NCI-H345 (cell line): Measurements from ENCODE around the gene ADPRHL1.
"Not testable (repeated sequence)": the region's sequence is repeated elsewhere in the genome, so short reads cannot be mapped to it uniquely, and the experiment has no call there.

Experiments
- DNase-seq: peaks from one replicate; lab custom pipeline; 2025; lab: John Stamatoyannopoulos, UW

ADPRHL1 gene

DNA sequence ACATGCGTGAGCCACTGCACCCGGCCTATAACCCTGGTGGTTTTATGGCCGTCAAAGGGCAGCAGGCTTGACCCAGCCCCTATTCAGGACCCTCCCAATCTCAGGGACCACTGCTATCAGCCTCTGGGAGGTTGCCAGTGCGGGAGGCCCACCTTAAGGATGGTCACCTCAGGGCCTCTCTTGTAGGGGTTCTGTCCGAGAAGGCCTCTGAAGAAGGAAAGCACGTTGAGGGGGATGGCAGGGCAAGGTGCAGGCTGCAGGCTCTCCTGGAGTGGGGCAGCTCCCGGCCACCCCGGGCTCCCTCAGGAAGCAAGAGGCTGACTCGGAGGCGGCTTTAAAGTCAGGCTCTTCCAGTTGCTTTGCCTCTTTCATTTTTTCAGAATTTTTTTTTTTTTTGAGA, 83.4 kb downstream of the ADPRHL1 start:
- no peak for DNase-seq

DNA sequence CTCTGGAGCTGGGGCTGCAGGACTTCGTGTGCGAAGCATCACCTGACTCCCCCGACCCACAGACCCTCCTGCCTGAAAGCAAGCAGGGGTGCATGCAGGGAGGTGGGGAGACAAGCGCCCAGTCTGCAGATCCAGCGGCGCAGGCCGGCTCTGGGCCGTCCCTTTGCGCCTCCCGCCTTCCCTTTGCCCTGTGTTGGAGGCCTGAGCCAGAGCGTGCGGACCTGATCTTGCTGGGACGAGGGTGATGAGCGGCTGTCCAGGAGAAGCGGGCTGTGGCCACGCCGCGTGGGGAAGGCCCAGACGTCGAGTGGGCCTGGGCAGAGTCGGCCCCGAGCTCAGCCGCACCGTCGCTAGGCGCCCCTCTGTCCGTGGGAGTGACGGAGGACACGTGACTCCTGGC, 84.1 kb downstream of the ADPRHL1 start:
- no peak for DNase-seq

DNA sequence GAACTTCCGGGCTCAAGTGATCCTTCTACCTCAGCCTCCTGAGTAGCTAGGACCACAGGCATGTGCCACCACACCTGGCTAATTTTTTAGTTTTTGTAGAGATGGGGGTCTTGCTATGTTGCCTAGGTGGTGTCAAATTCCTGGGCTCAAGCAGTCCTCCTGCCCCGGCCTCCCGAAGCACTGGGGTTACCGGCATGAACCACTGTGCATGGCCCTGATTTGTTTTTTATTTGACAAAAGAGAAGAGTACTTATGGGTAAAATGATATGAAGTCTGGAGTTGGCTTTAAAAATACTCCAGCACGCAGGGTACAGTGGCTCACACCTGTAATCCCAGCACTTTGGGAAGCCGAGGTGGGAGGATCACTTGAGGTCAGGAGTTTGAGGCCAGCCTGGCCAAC, 84.9 kb downstream of the ADPRHL1 start:
- not testable (repeated sequence) for DNase-seq

DNA sequence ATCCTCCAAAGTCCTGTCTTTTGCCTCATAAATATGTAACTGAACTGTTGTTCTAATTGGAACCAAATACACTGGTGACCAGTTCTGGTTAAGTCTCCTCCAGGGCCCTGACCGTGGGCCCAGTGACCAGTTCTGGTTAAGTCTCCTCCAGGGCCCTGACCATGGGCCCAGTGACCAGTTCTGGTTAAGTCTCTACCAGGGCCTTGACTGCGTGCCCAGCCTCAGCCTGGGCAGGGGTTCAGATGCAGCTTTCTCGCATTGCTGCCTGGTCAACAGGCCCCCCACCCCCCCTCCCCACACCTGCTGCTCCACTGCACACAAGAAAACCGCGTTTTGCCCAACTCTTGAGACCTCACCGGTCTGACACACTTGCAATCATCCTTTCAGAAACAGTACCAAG, 85.5 kb downstream of the ADPRHL1 start:
- DNase-seq, result no peak

DNA sequence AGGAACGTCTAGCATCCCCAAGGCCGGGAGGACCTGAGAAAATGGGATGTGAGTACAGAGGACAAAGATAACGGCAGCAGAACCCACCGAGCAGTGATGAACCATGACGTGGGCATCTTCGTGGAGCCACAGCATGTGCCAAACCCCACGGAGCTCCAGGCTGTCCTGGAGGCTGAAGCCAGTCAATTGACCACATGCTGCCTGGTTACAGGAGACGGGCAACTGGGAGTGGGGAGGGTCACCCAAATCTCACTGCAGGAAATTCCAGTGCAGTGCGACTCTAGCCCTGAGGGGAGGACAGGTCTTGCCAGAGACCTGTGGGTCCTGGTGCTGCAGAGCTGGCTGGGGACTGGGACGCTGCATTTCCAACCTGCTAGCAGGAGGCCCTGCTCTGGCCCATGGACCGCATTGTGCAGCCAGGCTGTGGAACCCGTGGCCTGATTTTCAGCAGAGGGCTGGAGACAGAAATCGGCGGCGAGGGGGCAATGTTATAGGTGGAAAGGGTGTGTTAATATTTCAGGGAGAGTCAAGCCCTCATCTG, 86.2 kb downstream of the ADPRHL1 start:
- DNase-seq, result no peak

DNA sequence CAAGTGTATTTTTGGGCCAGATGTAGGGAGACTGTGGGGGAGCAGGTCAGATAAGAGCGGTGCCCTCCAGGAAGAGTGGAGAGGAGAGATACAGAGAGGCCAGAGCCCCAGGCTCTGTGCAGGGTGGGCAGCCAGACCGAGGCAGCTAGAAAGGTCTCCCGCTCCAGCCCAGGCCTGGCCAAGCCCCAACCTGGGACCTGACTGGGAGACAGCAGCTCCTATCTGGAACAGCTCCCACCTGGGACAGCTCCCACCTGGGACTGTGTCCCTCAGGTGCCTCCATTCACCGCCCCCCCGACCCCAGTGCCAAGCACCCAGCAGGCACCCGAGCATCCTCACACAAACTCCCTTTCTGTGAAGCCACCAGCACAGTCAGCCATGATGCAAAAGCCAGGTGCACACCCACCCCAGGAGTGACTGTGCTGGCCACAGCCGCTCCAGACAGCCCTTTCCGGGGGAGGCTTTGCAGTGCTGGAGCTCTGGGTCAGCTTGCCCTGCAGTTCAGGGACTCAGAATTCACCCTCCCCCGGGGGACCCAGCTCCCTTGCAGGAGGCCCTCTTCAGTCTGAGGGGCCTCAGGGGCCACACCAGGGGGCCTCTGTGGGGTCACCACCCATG, 87.2 kb downstream of the ADPRHL1 start:
- DNase-seq, result no peak

DNA sequence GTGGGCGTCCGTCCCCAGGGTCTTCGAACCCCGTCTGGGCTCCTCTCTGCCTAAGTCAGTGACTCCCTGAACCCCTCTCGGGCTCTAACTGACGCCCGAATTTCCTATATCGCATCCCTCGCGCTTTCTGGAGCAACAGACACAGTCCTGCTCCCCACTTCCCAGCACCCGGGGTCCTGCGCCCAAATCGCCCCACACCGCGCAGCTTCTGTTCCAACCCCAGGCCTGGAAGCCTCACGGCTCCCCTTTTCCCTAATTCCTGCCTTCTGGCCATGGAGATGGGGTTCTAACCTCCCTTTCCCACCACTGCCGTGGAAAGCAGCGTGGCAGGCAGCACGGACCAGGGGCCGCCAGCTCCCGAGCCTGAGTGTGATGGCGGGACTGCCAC, 87.7 kb downstream of the ADPRHL1 start:
- no peak for DNase-seq

DNA sequence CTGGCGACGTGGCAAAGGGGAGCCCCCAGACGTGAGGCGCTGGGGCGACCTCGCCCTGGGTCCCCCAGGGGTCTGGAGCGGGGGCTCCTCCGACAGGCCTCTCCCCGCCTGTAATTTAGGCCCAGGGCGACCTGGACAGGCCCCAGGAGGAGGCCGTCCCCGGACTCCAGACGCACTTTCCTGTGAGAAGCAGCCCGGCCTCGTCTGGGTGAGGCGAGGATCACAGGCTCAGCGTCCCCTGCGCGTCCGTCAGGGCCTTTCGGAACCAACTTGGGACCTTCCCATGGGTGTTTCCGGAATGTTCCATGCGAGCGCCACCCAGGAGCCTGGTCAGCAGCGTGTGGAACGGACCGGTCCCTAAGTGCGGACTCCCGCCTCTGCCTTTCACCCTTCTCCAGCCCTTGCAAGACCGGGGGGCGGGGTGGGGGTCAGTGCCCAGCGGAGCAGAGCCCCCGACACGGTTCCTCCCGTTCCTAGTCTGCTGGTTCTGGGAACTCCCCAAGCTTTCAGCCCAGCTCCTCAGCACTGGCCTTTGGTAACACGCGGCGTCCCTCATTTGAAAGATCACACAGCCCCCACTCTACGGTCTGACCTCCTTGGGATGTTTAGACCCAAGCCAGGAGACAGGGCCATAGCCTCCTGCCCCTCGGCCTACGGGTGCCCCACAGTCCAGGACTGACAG, 88.2 kb downstream of the ADPRHL1 start:
- DNase-seq, result no peak

DNA sequence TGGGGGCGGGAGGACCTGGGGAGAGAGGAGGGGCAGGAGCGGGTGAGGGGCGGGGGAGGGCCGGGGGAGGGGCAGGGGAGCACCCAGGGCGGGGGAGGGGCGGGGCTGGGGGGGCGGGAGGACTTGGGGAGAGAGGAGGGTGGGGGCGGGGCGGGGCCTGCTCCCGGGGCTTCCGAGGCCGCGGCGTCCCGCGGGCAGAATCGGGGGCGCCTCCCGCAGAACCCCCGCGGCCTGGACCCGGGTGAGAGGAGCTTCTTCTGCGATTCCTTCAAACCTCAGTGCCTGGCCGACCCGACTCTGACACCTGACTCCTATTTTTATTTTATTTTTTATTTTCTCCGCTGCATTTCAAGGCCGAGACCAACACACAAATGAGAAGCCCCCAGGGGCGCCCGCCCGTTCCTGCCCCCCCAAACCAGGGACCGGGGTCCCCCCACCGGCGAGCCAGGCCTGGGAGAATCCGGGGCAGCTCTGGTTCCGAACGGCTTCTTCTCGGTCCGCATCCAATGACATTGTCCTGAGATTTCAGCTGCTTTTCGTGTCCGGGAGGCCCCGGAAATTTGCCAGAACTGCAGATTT, 88.9 kb downstream of the ADPRHL1 start:
- DNase-seq, result no peak

DNA sequence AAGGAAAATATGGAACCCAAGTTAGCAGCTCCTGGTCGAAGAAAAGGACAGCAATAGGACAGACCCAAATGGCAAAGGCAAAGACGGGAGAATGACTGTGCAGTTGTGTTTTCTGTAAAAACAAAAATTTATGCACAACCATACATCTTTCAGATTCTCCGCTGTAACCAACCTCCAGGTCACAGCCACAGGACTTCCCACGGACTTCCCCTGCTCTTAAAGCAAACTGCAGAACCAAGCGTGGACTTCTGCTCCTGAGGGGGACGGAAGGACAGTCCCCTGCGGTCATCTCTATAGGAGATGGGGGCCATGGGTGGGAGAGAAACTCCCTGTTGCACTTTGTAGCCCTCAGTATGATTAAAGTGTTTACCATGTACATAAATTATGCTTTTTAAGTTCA, 91.9 kb downstream of the ADPRHL1 start:
- DNase-seq, result no peak

DNA sequence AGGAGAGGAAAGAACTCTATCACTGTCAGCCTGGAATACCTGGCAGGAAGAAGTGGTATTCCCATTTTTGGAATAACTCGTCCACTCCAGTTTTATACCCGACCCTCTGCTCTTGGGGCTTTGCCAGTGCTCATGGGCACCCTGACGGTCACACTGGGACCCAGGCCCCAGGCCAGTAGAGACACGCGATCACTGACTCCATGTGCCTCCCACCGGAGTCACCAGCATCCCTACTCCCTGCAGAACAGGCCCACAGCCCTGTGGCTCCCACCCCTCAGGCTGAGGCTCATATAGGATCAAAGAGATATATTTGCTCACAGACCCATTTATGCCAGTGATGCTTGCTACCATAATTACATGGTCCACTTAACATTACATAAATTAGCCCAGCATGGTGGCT, 92.8 kb downstream of the ADPRHL1 start:
- DNase-seq, result no peak

DNA sequence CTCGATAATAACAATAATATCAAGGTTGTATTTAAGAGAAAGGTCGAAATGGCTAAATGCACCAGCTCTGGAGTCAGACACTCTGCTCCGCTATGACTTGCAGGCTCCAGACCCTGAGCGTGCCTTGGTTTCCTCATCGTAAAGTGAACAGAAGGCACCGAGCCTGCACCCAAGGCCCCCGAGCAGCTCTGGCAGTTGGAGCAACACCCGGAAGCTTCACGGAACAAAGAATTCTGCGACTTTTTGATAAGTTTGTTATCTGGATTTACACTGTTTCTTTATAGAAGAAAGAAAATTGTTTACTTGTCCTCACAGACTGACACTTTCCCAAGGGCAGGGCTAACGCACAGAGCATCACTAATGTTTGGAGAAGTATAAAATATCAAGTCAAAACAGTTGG, 93.7 kb downstream of the ADPRHL1 start:
- no peak for DNase-seq

DNA sequence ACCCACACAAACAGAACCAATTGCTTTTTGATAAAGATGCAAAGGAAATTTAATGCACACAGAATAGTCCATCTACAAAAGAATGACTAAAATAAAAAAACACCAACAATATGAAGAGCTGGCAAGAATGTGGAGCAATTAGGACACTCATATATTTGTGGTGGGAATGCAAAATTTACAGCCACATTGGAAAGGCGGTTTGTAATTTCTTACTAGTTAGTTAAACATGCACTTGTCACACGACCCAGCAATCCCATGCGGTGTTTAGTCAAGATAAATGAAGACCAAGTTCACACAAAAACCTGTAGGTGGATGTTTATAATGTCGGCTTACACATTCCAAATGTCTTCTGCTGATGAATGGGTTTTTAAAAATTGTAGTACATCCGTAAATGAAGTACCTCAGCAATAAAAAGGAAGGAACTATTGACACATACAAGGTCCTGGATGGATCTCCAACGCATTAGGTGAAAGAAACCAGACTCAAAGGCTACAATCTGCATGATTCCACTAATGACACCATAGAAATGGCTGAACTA, 94.6 kb downstream of the ADPRHL1 start:
- DNase-seq, result no peak

DNA sequence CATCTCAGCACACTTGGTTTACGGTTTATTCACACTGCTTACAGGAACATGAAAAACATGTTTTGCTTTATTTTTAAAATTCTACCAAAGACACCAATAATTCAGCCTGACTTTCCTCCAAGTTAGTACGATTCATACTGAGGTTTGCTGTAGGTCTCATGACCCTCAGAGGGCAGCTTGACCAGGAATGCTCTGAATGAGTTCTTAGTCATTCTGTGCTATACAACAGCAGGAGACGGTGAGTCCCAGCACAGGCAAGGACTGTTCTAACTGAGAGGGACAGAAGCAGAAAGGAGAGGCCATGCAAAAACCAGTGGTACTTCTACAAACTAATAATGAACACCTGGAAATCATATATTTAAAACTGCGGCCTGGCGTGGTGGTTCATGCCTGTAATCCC, 95.8 kb downstream of the ADPRHL1 start:
- no peak for DNase-seq

DNA sequence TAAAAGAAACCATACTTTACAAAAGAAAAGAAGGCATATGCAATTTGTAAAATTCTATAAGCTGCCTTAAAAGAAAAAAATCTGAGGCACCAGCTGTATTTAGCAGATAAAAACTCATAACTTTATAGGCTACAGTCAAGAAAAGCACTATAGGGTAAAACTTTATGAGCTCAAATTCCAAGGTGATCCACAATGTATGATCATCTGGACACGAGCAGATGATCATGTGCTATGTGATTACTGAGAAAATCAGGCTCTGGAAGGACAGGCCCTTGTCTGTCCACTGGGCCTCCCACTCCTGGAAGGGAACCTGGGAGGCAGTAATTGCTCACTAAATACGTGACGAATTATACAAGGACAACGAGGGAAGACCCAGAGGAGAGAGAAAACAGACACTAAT, 96.7 kb downstream of the ADPRHL1 start:
- DNase-seq, result no peak

DNA sequence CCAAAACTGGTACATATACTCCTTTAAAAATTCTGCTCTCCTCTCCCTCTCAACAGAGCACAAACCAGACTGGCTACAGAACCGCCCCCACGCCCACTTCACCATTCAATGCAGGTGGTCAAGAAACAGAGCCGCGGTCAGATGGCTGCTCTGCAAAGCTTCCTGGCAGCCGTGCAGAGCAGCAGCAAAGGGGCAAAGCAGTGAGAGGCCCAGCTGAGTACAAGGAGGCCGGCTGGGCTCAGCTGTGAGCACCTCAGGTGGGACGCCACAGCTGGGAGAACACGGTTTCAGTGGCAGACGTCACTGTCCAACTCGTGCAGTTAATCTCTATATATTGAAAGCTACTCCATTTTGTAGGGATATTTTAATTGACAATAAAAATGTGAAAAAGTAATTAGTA, 97.7 kb downstream of the ADPRHL1 start:
- no peak for DNase-seq

DNA sequence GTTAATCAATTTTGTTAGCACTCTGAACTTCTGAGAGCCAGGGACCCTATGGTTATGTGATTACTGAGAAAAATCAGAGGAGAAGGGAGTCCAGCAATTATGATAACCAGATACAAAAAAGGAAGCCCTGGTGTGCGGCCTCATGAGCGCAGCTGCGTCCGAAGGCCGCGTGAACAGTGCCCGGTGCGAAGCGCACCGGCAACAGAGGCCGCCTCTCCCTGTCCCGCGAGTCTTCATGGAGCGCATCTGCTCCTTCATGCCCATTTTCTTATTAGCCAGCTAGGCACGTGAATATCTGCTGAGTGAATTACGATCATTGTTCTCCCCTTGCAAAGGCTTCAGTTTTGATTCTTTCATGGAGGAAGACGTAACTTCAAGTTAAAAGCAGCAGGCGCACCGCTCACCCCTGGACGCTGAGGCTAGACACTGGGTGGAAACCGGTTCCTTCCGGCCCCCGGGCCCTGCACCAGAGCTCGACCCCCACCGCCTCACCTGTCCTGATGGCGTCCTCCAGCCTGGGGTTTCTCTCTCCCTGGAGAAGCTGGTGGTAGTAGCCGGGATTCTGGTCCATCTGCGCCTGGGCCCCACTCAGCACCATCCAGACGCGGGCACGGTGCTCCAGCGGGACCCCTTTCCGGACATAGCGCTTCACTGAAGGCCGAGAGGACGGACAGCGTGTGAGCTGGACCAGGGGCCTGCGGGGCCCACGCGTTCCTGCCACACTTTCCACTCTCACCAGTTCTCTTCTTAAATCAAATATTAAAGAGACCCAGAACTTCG, 98.3 kb downstream of the ADPRHL1 start:
- DNase-seq, result no peak

DNA sequence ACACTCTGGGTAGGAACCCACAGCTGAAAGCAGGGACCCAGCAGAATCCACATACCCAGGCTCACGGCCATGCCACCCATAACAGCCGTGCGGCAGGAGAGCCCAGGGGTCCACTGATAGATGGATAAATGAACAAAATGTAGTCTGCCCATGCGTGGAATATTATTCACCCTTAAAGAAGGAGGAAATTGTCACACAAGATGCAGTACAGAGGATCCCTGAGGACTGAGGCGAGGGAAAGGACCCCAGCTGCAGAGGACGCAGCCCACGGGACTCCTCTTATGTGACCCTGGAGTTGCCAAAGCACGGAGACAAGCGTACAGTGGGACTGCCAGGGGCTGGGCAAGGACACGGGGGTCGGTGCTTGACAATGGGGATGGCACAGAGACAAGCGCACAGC, 100.0 kb downstream of the ADPRHL1 start:
- DNase-seq, result no peak

DNA sequence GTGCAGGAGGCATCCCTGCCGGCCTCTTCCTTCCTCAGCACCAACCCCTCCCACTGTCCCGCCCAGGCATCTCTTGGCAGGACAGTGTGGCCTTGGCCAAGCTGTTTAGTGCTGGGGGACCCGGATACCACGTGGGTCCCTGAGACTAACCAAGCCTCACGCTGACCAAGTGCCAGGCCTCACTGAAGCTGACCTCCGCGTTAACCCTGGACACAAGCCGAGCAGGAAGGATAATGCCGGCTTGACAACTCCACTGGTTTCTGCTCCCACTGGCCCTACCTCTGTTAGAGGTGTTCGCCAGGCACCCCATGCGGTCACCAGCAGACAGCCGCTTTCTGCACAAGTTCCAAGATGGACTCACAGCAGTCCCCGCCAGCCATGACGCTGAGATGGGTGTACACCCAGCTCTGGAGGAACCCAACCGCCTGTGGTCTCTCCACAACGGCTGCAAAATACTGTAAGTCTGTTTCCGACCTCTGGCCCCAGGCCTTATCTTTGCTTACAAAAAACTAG, 101.7 kb downstream of the ADPRHL1 start:
- DNase-seq, result no peak

DNA sequence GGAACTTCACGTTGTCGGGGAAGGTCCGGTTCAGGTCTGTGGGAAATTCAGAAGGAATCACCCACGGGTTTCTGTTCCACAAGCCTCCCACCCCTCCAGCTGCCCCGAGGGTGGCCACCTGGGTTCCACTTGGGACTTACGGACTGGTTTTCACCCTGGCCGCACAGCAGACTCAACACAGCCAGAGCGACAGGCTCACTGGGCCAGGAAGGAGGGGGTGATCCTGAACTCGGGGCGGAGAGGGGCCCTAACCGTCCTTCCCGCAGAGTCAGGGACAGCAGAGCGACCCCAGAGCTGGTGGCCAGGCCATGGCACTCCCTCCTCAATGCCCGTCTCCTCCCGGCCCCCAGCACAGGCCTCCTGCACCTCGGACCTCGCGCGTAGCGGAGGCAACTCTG, 102.4 kb downstream of the ADPRHL1 start:
- no peak for DNase-seq

DNA sequence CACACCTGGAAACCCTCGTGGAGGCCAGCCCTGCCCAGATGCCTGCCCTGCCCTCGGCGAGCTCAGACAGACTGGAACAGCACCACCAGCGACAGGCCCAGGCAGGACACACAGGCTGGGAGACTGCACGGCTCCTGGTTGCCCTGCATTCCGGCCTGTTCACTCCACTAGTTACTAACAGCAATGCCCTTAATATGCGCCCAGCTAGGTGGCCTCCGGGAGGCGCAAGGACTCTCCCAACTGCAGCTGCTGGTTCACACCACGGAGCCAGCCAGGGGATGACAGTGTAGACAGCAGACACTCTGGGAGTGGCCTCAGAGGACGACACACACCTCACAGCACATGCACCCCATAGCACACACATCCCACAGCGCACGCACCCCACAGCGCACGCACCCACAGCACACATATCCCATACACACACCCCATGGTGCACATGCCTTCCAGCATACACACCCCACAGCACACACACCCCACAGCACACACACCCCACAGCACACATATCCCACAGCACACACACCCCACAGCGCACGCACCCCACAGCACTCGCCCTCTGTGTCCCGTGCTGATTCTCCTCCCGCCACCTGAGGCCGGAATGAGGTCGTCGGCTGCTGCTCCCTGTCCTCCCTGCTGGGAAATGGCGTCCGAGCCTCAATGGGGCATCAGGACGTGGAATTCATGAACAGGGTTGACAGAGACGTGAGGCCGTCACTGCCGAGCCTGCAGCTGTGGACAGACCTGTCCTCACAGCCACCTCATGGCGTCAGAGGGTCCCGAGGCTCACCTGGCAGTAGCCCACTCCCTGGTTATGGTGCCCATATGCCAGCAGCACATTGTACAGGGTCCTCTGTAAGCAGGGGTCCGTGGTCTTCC, 103.0 kb downstream of the ADPRHL1 start:
- DNase-seq, result no peak
